GM18499 (cell line): ENCODE data around the gene FAR1.
A peak's percentile ranks its signal among the peaks of the same experiment; 100 is the strongest.
"Not testable (repeated sequence)": the region's sequence is repeated elsewhere in the genome, so short reads cannot be mapped to it uniquely, and the experiment has no call there.

ENCODE experiments used
- ATAC-seq: cut with Tn5 transposase; IDR thresholded peaks from one replicate; pipeline ENCODE4 v1.9.1; 2021; ENCODE audit warnings: moderate number of reproducible peaks; ENCODE audit not compliant: insufficient read depth, unreplicated experiment

The FAR1 gene

GRCh38 chr11:13668102-13668956, at the start of gene FAR1:
FAR1 (plus strand) TSS chr11:13668668; CDS start chr11:13694766, 26,098 bp downstream.
- peak; percentile 86 for ATAC-seq

GRCh38 chr11:13620063-13620462, 48.4 kb upstream of the FAR1 start:
- no peak for ATAC-seq

GRCh38 chr11:13626818-13627217, 41.6 kb upstream of the FAR1 start:
- not testable (repeated sequence) for ATAC-seq

GRCh38 chr11:13628634-13629033, 39.8 kb upstream of the FAR1 start:
- not testable (repeated sequence) for ATAC-seq

GRCh38 chr11:13629779-13630178, 38.7 kb upstream of the FAR1 start:
- ATAC-seq: no peak

- ATAC-seq: no peak
Observed at GRCh38 chr11:13635290-13635689, 33.2 kb upstream of the FAR1 start.

GRCh38 chr11:13635804-13636203, 32.7 kb upstream of the FAR1 start:
- no peak for ATAC-seq

- no peak for ATAC-seq
Observed at GRCh38 chr11:13637125-13638069, 31.1 kb upstream of the FAR1 start.

GRCh38 chr11:13638422-13638821, 30.0 kb upstream of the FAR1 start:
- ATAC-seq: no peak

GRCh38 chr11:13644997-13645687, 23.3 kb upstream of the FAR1 start:
- ATAC-seq: no peak

- ATAC-seq: no peak
Observed at GRCh38 chr11:13647391-13647790, 21.1 kb upstream of the FAR1 start.

- no peak for ATAC-seq
Observed at GRCh38 chr11:13649619-13650018, 18.8 kb upstream of the FAR1 start.

- not testable (repeated sequence) for ATAC-seq
Observed at GRCh38 chr11:13651515-13651914, 17.0 kb upstream of the FAR1 start.

- ATAC-seq: no peak
Observed at GRCh38 chr11:13661074-13661623, 7.3 kb upstream of the FAR1 start.

- ATAC-seq: no peak
Observed at GRCh38 chr11:13663631-13664071, 4.8 kb upstream of the FAR1 start.

GRCh38 chr11:13664351-13664750, 4.1 kb upstream of the FAR1 start:
- ATAC-seq: no peak

- no peak for ATAC-seq
Observed at GRCh38 chr11:13666708-13667107, 1.8 kb upstream of the FAR1 start.

- ATAC-seq: no peak
Observed at GRCh38 chr11:13667245-13667644, 1.2 kb upstream of the FAR1 start.

GRCh38 chr11:13667795-13668101, 720 bp upstream of the FAR1 start:
- no peak for ATAC-seq

GRCh38 chr11:13668957-13669521, 571 bp downstream of the FAR1 start:
- ATAC-seq: no peak
